ENCODE measurements around the gene NCAPD3.

- TF ChIP-seq CTCF (conservative IDR thresholded peaks at IDR 0.05 in 1 of 2, IDR thresholded peaks at IDR 0.05 in 1 of 2; ENCODE audit: low read depth in 1 of 2, low read length in 2 of 2): no peak
- no peak for TF ChIP-seq EZH2 (IDR thresholded peaks at IDR 0.05; ENCODE audit: low read length, missing control alignments)
These were observed 21.1 kb downstream of the NCAPD3 start for GRCh38 chr11:134202661-134203060.

Data from fibroblast of lung (primary cell).